WTC11 (cell line): ENCODE data around the gene SYTL4. TPM values are rescaled to one million over a fixed set of nuclear protein-coding genes. Genes with fewer than 3 reads are reported as not detected.

Experiments used
- ATAC-seq: fragments of 200-7000 bp; cut with Tn5 transposase; 2 replicates; pipeline ENCODE4 v1.10.0; 2021; ENCODE audit warnings: mild to moderate bottlenecking, moderate library complexity
- CTCF ChIA-PET: fragments of 300-600 bp; sonication (Branson Sonifier 250); formaldehyde crosslinking; loops from one replicate; lab custom pipeline; 2021; ENCODE audit warnings: antibody characterized with exemption; lab: Charles Lee
- POLR2A ChIA-PET: fragments of 350-600 bp; sonication (Branson Sonifier 250); formaldehyde crosslinking; loops from one replicate; lab custom pipeline; 2021; ENCODE audit warnings: antibody characterized with exemption; lab: Charles Lee
- DNase-seq: peaks from one replicate; pipeline ENCODE4 v3.0.0; 2021; ENCODE audit warnings: low spot score
- H3K27ac Mint-ChIP-seq: 2 replicates; pipeline ENCODE4 v1.8.0; 2021; ENCODE audit warnings: mixed read lengths
- H3K27me3 Mint-ChIP-seq: 2 replicates; pipeline ENCODE4 v1.8.0; 2021; ENCODE audit warnings: low read depth, mild to moderate bottlenecking, moderate library complexity, mixed read lengths
- H3K36me3 Mint-ChIP-seq: 2 replicates; pipeline ENCODE4 v1.8.0; 2021; ENCODE audit warnings: mixed read lengths
- H3K4me1 Mint-ChIP-seq: 2 replicates; pipeline ENCODE4 v1.8.0; 2022; ENCODE audit warnings: mixed read lengths
- H3K4me3 Mint-ChIP-seq: 2 replicates; pipeline ENCODE4 v1.8.0; 2021; ENCODE audit warnings: mild to moderate bottlenecking, moderate library complexity, mixed read lengths
- H3K9me3 Mint-ChIP-seq: 2 replicates; pipeline ENCODE4 v1.8.0; 2021; ENCODE audit warnings: mixed read lengths
- CREB1 ChIP-seq: sonication (generic); formaldehyde crosslinking; IDR thresholded peaks from 2 replicates; pipeline ENCODE4 v1.8.0; 2023; ENCODE audit warnings: mild to moderate bottlenecking, missing genetic modification reagents
- CREM ChIP-seq: sonication (generic); formaldehyde crosslinking; IDR thresholded peaks from 2 replicates; pipeline ENCODE4 v1.8.1; 2022; ENCODE audit warnings: mild to moderate bottlenecking, missing genetic modification reagents, moderate library complexity
- E2F1 ChIP-seq: sonication (generic); formaldehyde crosslinking; IDR thresholded peaks from 2 replicates; pipeline ENCODE4 v1.8.0; 2022; ENCODE audit warnings: mild to moderate bottlenecking, missing genetic modification reagents
- ERG ChIP-seq: fragments of 250-450 bp; sonication (Bioruptor Pico); IDR thresholded peaks from 2 replicates; pipeline ENCODE4 v1.8.0; 2021; ENCODE audit warnings: mild to moderate bottlenecking
- FOXK1 ChIP-seq: sonication (generic); formaldehyde crosslinking; IDR thresholded peaks from 2 replicates; pipeline ENCODE4 v1.8.0; 2022; ENCODE audit warnings: mild to moderate bottlenecking, moderate library complexity, missing genetic modification reagents
- GRHL2 ChIP-seq: fragments of 250-450 bp; sonication (Bioruptor Pico); IDR thresholded peaks from 2 replicates; pipeline ENCODE4 v1.8.0; 2022; ENCODE audit warnings: mild to moderate bottlenecking, moderate library complexity; ENCODE audit not compliant: insufficient replicate concordance, severe bottlenecking
- NFATC4 ChIP-seq: fragments of 250-450 bp; sonication (Bioruptor Pico); IDR thresholded peaks from 2 replicates; pipeline ENCODE4 v1.9.0; 2021; ENCODE audit warnings: mild to moderate bottlenecking
- RORB ChIP-seq: fragments of 250-450 bp; sonication (Bioruptor Pico); IDR thresholded peaks from 2 replicates; pipeline ENCODE4 v1.9.0; 2021; ENCODE audit warnings: mild to moderate bottlenecking
- SOX15 ChIP-seq: fragments of 250-450 bp; sonication (Bioruptor Pico); IDR thresholded peaks from 2 replicates; pipeline ENCODE4 v1.9.0; 2021; ENCODE audit warnings: mild to moderate bottlenecking
- ZNF121 ChIP-seq: sonication (generic); formaldehyde crosslinking; IDR thresholded peaks from 2 replicates; pipeline ENCODE4 v1.8.0; 2023; ENCODE audit warnings: missing genetic modification reagents
- ZNF219 ChIP-seq: sonication (generic); formaldehyde crosslinking; IDR thresholded peaks from 2 replicates; pipeline ENCODE4 v1.8.0; 2023; ENCODE audit warnings: missing genetic modification reagents, mild to moderate bottlenecking, borderline replicate concordance
- ZNF281 ChIP-seq: sonication (generic); formaldehyde crosslinking; IDR thresholded peaks from 2 replicates; pipeline ENCODE4 v1.8.0; 2023; ENCODE audit warnings: mild to moderate bottlenecking, missing genetic modification reagents
- ZNF532 ChIP-seq: fragments of 250-450 bp; sonication (Bioruptor Pico); IDR thresholded peaks from 2 replicates; pipeline ENCODE4 v1.9.0; 2021; ENCODE audit warnings: mild to moderate bottlenecking, borderline replicate concordance
- total RNA-seq: library from RNA; stranded (reverse); gene quantifications from 3 replicates; pipeline ENCODE4 v1.2.3, GENCODE V29; 2021
- TF ChIP-seq, protein P1 (sequence below): sonication (generic); formaldehyde crosslinking; IDR thresholded peaks from 2 replicates; pipeline ENCODE4 v1.8.1; 2022; ENCODE audit warnings: mild to moderate bottlenecking, missing genetic modification reagents, moderate library complexity, borderline replicate concordance
- TF ChIP-seq, protein P2 (sequence below): sonication (generic); formaldehyde crosslinking; IDR thresholded peaks from 2 replicates; pipeline ENCODE4 v1.8.1; 2023; ENCODE audit warnings: mild to moderate bottlenecking, missing genetic modification reagents
- TF ChIP-seq, protein P3 (sequence below): sonication (generic); formaldehyde crosslinking; IDR thresholded peaks from 2 replicates; pipeline ENCODE4 v1.8.0; 2023; ENCODE audit warnings: missing genetic modification reagents
- TF ChIP-seq, protein P4 (sequence below): sonication (generic); formaldehyde crosslinking; IDR thresholded peaks from 2 replicates; pipeline ENCODE4 v1.8.0; 2022; ENCODE audit warnings: missing genetic modification reagents

Gene SYTL4
- total RNA-seq, 1 experiment from 2014 or later = 0.31 TPM

DNA sequence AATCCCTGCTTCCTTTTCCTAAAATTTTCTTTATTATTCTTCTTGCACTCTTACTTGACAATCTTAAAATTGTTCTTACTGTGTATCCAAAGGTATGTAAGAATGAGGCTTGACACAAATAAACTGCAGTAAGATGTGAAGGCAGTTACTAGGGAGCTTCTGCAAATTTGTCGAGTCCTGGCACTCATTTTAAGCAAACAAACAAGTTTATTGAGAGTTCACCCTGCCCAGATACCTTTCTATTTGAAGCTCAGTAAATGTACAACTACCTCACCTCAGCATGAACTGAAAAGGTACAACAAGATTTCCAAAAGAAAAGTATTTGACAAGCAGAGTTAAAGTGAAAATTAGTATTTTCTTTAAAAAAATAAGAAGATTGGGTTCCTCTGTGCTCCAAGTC lies 13.3 kb upstream of the SYTL4 start (continued):
- TF ChIP-seq ZNF281 (no peak), ERG (CRISPR knock-in tag) (no peak), NFATC4 (no peak), ZNF121 (CRISPR knock-in tag) (no peak), FOXK1 (CRISPR knock-in tag) (no peak), E2F1 (CRISPR knock-in tag) (no peak), CREM (CRISPR knock-in tag) (no peak), CREB1 (CRISPR knock-in tag) (no peak), ZNF219 (CRISPR knock-in tag) (no peak)
- TF ChIP-seq, protein P1, sequence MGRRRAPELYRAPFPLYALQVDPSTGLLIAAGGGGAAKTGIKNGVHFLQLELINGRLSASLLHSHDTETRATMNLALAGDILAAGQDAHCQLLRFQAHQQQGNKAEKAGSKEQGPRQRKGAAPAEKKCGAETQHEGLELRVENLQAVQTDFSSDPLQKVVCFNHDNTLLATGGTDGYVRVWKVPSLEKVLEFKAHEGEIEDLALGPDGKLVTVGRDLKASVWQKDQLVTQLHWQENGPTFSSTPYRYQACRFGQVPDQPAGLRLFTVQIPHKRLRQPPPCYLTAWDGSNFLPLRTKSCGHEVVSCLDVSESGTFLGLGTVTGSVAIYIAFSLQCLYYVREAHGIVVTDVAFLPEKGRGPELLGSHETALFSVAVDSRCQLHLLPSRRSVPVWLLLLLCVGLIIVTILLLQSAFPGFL (CRISPR knock-in tag) = no peak
- TF ChIP-seq, protein P2, sequence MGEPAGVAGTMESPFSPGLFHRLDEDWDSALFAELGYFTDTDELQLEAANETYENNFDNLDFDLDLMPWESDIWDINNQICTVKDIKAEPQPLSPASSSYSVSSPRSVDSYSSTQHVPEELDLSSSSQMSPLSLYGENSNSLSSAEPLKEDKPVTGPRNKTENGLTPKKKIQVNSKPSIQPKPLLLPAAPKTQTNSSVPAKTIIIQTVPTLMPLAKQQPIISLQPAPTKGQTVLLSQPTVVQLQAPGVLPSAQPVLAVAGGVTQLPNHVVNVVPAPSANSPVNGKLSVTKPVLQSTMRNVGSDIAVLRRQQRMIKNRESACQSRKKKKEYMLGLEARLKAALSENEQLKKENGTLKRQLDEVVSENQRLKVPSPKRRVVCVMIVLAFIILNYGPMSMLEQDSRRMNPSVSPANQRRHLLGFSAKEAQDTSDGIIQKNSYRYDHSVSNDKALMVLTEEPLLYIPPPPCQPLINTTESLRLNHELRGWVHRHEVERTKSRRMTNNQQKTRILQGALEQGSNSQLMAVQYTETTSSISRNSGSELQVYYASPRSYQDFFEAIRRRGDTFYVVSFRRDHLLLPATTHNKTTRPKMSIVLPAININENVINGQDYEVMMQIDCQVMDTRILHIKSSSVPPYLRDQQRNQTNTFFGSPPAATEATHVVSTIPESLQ (CRISPR knock-in tag) = no peak

GRCh38 chrX:100743009-100743607 lies 11.2 kb upstream of the SYTL4 start:
- peaks cover 4% of the 10 kb centered on the region for H3K27me3 Mint-ChIP-seq
- no peaks in the 10 kb centered on the region for H3K36me3 Mint-ChIP-seq
- CTCF ChIA-PET = no interaction called here
- no peaks in the 10 kb centered on the region for H3K9me3 Mint-ChIP-seq
- no peak overlapping the region for H3K27ac Mint-ChIP-seq
- no peak for DNase-seq
- ATAC-seq = no peak
- no peak overlapping the region for H3K4me3 Mint-ChIP-seq
- no peaks in the 10 kb centered on the region for H3K4me1 Mint-ChIP-seq
- POLR2A ChIA-PET = no interaction called here
- TF ChIP-seq SOX15 (CRISPR knock-in tag) = no peak
- TF ChIP-seq GRHL2 (CRISPR knock-in tag) = no peak
- no peak for TF ChIP-seq RORB
- TF ChIP-seq, protein P3, sequence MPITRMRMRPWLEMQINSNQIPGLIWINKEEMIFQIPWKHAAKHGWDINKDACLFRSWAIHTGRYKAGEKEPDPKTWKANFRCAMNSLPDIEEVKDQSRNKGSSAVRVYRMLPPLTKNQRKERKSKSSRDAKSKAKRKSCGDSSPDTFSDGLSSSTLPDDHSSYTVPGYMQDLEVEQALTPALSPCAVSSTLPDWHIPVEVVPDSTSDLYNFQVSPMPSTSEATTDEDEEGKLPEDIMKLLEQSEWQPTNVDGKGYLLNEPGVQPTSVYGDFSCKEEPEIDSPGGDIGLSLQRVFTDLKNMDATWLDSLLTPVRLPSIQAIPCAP = no peak
- TF ChIP-seq ZNF532 (CRISPR knock-in tag) = no peak
- TF ChIP-seq, protein P4, sequence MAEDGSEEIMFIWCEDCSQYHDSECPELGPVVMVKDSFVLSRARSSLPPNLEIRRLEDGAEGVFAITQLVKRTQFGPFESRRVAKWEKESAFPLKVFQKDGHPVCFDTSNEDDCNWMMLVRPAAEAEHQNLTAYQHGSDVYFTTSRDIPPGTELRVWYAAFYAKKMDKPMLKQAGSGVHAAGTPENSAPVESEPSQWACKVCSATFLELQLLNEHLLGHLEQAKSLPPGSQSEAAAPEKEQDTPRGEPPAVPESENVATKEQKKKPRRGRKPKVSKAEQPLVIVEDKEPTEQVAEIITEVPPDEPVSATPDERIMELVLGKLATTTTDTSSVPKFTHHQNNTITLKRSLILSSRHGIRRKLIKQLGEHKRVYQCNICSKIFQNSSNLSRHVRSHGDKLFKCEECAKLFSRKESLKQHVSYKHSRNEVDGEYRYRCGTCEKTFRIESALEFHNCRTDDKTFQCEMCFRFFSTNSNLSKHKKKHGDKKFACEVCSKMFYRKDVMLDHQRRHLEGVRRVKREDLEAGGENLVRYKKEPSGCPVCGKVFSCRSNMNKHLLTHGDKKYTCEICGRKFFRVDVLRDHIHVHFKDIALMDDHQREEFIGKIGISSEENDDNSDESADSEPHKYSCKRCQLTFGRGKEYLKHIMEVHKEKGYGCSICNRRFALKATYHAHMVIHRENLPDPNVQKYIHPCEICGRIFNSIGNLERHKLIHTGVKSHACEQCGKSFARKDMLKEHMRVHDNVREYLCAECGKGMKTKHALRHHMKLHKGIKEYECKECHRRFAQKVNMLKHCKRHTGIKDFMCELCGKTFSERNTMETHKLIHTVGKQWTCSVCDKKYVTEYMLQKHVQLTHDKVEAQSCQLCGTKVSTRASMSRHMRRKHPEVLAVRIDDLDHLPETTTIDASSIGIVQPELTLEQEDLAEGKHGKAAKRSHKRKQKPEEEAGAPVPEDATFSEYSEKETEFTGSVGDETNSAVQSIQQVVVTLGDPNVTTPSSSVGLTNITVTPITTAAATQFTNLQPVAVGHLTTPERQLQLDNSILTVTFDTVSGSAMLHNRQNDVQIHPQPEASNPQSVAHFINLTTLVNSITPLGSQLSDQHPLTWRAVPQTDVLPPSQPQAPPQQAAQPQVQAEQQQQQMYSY (CRISPR knock-in tag) = no peak
